Thyroid gland (tissue), 4 donors: ENCODE data around the gene OR5V1.

Source experiments
- POLR2A ChIP-seq, 2 donors: fragments of 450-650 bp; IDR thresholded peaks; one replicate each; pipeline ENCODE4 v1.6.1; 2017; ENCODE audit warnings: antibody characterized with exemption in 2 of 2, mild to moderate bottlenecking in 2 of 2, moderate library complexity in 1 of 2
- TF ChIP-seq, protein P1 (sequence below), 6 experiments: fragments of 200-600 bp in 3 of 6; fragments of 450-650 bp in 3 of 6; sonication (generic) in 3 of 6; IDR thresholded peaks; one replicate each; pipeline ENCODE4 v1.5.1; 2016 to 2019; ENCODE audit warnings: antibody characterized with exemption in 6 of 6, mild to moderate bottlenecking in 2 of 6, inconsistent platforms in 1 of 6, moderate library complexity in 1 of 6

GRCh38 chr6:29332676-29333075 is 36.0 kb downstream of the OR5V1 start:
- no peak for TF ChIP-seq POLR2A (IDR thresholded peaks at IDR 0.05)
- TF ChIP-seq, protein P1, sequence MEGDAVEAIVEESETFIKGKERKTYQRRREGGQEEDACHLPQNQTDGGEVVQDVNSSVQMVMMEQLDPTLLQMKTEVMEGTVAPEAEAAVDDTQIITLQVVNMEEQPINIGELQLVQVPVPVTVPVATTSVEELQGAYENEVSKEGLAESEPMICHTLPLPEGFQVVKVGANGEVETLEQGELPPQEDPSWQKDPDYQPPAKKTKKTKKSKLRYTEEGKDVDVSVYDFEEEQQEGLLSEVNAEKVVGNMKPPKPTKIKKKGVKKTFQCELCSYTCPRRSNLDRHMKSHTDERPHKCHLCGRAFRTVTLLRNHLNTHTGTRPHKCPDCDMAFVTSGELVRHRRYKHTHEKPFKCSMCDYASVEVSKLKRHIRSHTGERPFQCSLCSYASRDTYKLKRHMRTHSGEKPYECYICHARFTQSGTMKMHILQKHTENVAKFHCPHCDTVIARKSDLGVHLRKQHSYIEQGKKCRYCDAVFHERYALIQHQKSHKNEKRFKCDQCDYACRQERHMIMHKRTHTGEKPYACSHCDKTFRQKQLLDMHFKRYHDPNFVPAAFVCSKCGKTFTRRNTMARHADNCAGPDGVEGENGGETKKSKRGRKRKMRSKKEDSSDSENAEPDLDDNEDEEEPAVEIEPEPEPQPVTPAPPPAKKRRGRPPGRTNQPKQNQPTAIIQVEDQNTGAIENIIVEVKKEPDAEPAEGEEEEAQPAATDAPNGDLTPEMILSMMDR (IDR thresholded peaks at IDR 0.05): no peak
